Erythroblast (primary cell): ENCODE results near the gene SH2D4B.

Experiments
- GATA1 ChIP-seq: IDR thresholded peaks from 2 replicates; pipeline ENCODE4 v1.6.1; 2011; ENCODE audit warnings: low read depth, mild to moderate bottlenecking, control low read depth, low read length, moderate library complexity
- POLR2A ChIP-seq: IDR thresholded peaks from 2 replicates; pipeline ENCODE4 v1.6.1; 2011; ENCODE audit warnings: mild to moderate bottlenecking, low read length

DNA sequence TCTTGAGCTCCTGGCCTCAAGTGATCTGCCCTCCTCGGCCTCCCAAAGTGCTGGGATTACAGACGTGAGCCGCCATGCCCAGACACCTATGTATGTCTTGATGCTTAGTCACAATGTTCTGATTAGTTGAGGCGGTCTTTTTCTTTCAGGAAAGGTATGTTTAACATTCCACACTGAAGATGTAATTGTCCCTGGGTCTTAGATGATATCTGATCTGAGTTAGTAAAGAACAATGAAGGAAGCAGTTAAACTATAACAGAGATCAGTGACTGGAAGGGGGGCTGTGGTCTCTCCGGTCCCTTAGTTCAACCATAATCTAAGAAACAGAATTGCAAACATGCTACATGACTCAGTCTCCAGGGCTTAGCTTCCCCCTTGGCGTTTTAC is 31.5 kb upstream of the SH2D4B start:
- TF ChIP-seq POLR2A (no peak), GATA1 (no peak)
